GM21360 (cell line): Measurements from ENCODE around the gene PDZRN4.
"Not testable (repeated sequence)": the region's sequence is repeated elsewhere in the genome, so short reads cannot be mapped to it uniquely, and the experiment has no call there.

ENCODE experiments used
- ATAC-seq: cut with Tn5 transposase; IDR thresholded peaks from one replicate; pipeline ENCODE4 v1.9.1; 2021; ENCODE audit warnings: mild to moderate bottlenecking, moderate library complexity; ENCODE audit not compliant: unreplicated experiment

PDZRN4 gene

GRCh38 chr12:41280341-41281095 is 92.4 kb downstream of the PDZRN4 start:
- ATAC-seq: not testable (repeated sequence)

GRCh38 chr12:41285470-41285869 is 97.3 kb downstream of the PDZRN4 start:
- ATAC-seq: not testable (repeated sequence)

- no peak for ATAC-seq
Observed at GRCh38 chr12:41286426-41286825, 98.3 kb downstream of the PDZRN4 start.

- ATAC-seq: no peak
Observed at GRCh38 chr12:41287500-41288141, 99.5 kb downstream of the PDZRN4 start.

- ATAC-seq: no peak
Observed at GRCh38 chr12:41288142-41288811, 100.2 kb downstream of the PDZRN4 start.

GRCh38 chr12:41289501-41289900 is 101.4 kb downstream of the PDZRN4 start:
- no peak for ATAC-seq

- no peak for ATAC-seq
Observed at GRCh38 chr12:41293011-41293410, 104.9 kb downstream of the PDZRN4 start.

- no peak for ATAC-seq
Observed at GRCh38 chr12:41293461-41293860, 105.3 kb downstream of the PDZRN4 start.

- no peak for ATAC-seq
Observed at GRCh38 chr12:41302979-41303403, 114.9 kb downstream of the PDZRN4 start.

- ATAC-seq: no peak
Observed at GRCh38 chr12:41304526-41304925, 116.4 kb downstream of the PDZRN4 start.

GRCh38 chr12:41310367-41310766 is 122.2 kb downstream of the PDZRN4 start:
- no peak for ATAC-seq

GRCh38 chr12:41311883-41312282 is 123.8 kb downstream of the PDZRN4 start:
- no peak for ATAC-seq

GRCh38 chr12:41312451-41312850 is 124.3 kb downstream of the PDZRN4 start:
- ATAC-seq: not testable (repeated sequence)

- ATAC-seq: no peak
Observed at GRCh38 chr12:41325336-41325735, 137.2 kb downstream of the PDZRN4 start.

GRCh38 chr12:41327096-41327895 is 139.2 kb downstream of the PDZRN4 start:
- ATAC-seq: no peak

GRCh38 chr12:41333974-41334373 is 145.9 kb downstream of the PDZRN4 start:
- no peak for ATAC-seq

- no peak for ATAC-seq
Observed at GRCh38 chr12:41334390-41334789, 146.3 kb downstream of the PDZRN4 start.

- ATAC-seq: no peak
Observed at GRCh38 chr12:41336041-41336549, 148.0 kb downstream of the PDZRN4 start.

- ATAC-seq: no peak
Observed at GRCh38 chr12:41339784-41340183, 151.7 kb downstream of the PDZRN4 start.

- ATAC-seq: no peak
Observed at GRCh38 chr12:41344776-41345470, 156.8 kb downstream of the PDZRN4 start.
